Amniotic stem cell (primary cell): Measurements from ENCODE around the gene LGSN.
A peak's percentile ranks its signal among the peaks of the same experiment; 100 is the strongest.
"Not testable (repeated sequence)": the region's sequence is repeated elsewhere in the genome, so short reads cannot be mapped to it uniquely, and the experiment has no call there.

Experiments
- DNase-seq: peaks from one replicate; lab custom pipeline; 2025; lab: John Stamatoyannopoulos, UW

The LGSN gene

GRCh38 chr6:63319939-63320338 is at the start of gene LGSN:
TSS of gene LGSN (minus strand) at chr6:63319983. CDS start at chr6:63319943, 40 bp downstream.
- DNase-seq, result no peak

GRCh38 chr6:63368347-63368746 is 48.6 kb upstream of the LGSN start:
- no peak for DNase-seq

- not testable (repeated sequence) for DNase-seq
Measured at GRCh38 chr6:63362500-63363120, 42.8 kb upstream of the LGSN start.

- not testable (repeated sequence) for DNase-seq
Measured at GRCh38 chr6:63357384-63357783, 37.6 kb upstream of the LGSN start.

GRCh38 chr6:63355632-63356031 is 35.8 kb upstream of the LGSN start:
- DNase-seq, result no peak

- DNase-seq, result no peak
Measured at GRCh38 chr6:63353286-63353630, 33.5 kb upstream of the LGSN start.

GRCh38 chr6:63352544-63353285 is 32.9 kb upstream of the LGSN start:
- DNase-seq, result no peak

GRCh38 chr6:63352069-63352543 is 32.3 kb upstream of the LGSN start:
- DNase-seq, result no peak

GRCh38 chr6:63349401-63349800 is 29.6 kb upstream of the LGSN start:
- no peak for DNase-seq

GRCh38 chr6:63348836-63349235 is 29.1 kb upstream of the LGSN start:
- no peak for DNase-seq

- DNase-seq, result peak; percentile 38
Measured at GRCh38 chr6:63347599-63347998, 27.8 kb upstream of the LGSN start.

- no peak for DNase-seq
Measured at GRCh38 chr6:63346217-63346835, 26.5 kb upstream of the LGSN start.

GRCh38 chr6:63340351-63340750 is 20.6 kb upstream of the LGSN start:
- no peak for DNase-seq

GRCh38 chr6:63334652-63335051 is 14.9 kb upstream of the LGSN start:
- not testable (repeated sequence) for DNase-seq

GRCh38 chr6:63333440-63333839 is 13.7 kb upstream of the LGSN start:
- no peak for DNase-seq

- not testable (repeated sequence) for DNase-seq
Measured at GRCh38 chr6:63326630-63327029, 6.8 kb upstream of the LGSN start.

- DNase-seq, result no peak
Measured at GRCh38 chr6:63322981-63323380, 3.2 kb upstream of the LGSN start.

GRCh38 chr6:63321821-63322220 is 2.0 kb upstream of the LGSN start:
- no peak for DNase-seq

- DNase-seq, result no peak
Measured at GRCh38 chr6:63317641-63318040, 2.1 kb downstream of the LGSN start.

GRCh38 chr6:63316113-63316512 is 3.7 kb downstream of the LGSN start:
- no peak for DNase-seq

- no peak for DNase-seq
Measured at GRCh38 chr6:63313111-63313510, 6.7 kb downstream of the LGSN start.

- peak; percentile 2 for DNase-seq
Measured at GRCh38 chr6:63307581-63308246, 12.1 kb downstream of the LGSN start.

GRCh38 chr6:63306420-63306819 is 13.4 kb downstream of the LGSN start:
- no peak for DNase-seq
